A673 (cell line): Measurements from ENCODE around the gene INPP4A. TPM values are rescaled to one million over a fixed set of nuclear protein-coding genes. Genes with fewer than 3 reads are reported as not detected.

Source experiments
- BruUV-seq: library from RNA; stranded (reverse); fragments of 400-500 nt; replicated peaks from 2 replicates; lab custom pipeline; 2021; lab: Mats Ljungman, UMichigan
- CTCF ChIA-PET: fragments of 300-600 bp; sonication (Branson Sonifier 250); formaldehyde crosslinking; loops from one replicate; lab custom pipeline; 2022; ENCODE audit warnings: antibody characterized with exemption; lab: Charles Lee
- POLR2A ChIA-PET: fragments of 300-600 bp; sonication (Branson Sonifier 250); formaldehyde crosslinking; loops from one replicate; lab custom pipeline; 2022; ENCODE audit warnings: antibody characterized with exemption; ENCODE audit not compliant: low non-redundant PET; lab: Charles Lee
- DNase-seq: peaks from one replicate; pipeline ENCODE4 v3.0.0-alpha.2; 2015; ENCODE audit warnings: low spot score
- H3K27ac ChIP-seq: fragments of 200-600 bp; sonication (generic); 2 replicates; pipeline ENCODE4 v1.5.1; 2016; ENCODE audit warnings: mixed run types, low read depth, mild to moderate bottlenecking, mixed read lengths, antibody characterized with exemption, low read length; ENCODE audit not compliant: poor library complexity, severe bottlenecking
- H3K27me3 ChIP-seq: fragments of 200-600 bp; sonication (generic); replicated peaks from 2 replicates; pipeline ENCODE4 v1.6.1; 2017; ENCODE audit warnings: mixed run types, low read depth, mild to moderate bottlenecking, mixed read lengths, antibody characterized with exemption, low read length; ENCODE audit not compliant: insufficient read depth, poor library complexity
- H3K36me3 ChIP-seq: fragments of 200-600 bp; sonication (generic); 2 replicates; pipeline ENCODE4 v1.6.1; 2016; ENCODE audit warnings: mixed run types, mild to moderate bottlenecking, mixed read lengths, antibody characterized with exemption, low read length; ENCODE audit not compliant: insufficient read depth, poor library complexity, severe bottlenecking
- H3K4me1 ChIP-seq: fragments of 200-600 bp; sonication (generic); 2 replicates; pipeline ENCODE4 v1.6.1; 2017; ENCODE audit warnings: mixed run types, mild to moderate bottlenecking, mixed read lengths, antibody characterized with exemption, low read length; ENCODE audit not compliant: insufficient read depth, poor library complexity, severe bottlenecking
- H3K4me3 ChIP-seq: fragments of 200-600 bp; sonication (generic); 2 replicates; pipeline ENCODE4 v1.5.1; 2016; ENCODE audit warnings: low read depth, mixed run types, mild to moderate bottlenecking, mixed read lengths, low read length; ENCODE audit not compliant: poor library complexity, severe bottlenecking
- H3K9me3 ChIP-seq: fragments of 200-600 bp; sonication (generic); 2 replicates; pipeline ENCODE4 v1.6.1; 2016; ENCODE audit warnings: mixed run types, low read depth, mild to moderate bottlenecking, mixed read lengths, antibody characterized with exemption, low read length; ENCODE audit not compliant: poor library complexity, severe bottlenecking
- EZH2 ChIP-seq: fragments of 200-600 bp; sonication (generic); IDR thresholded peaks from 2 replicates; pipeline ENCODE4 v1.6.1; 2017; ENCODE audit warnings: borderline replicate concordance, low read depth, mild to moderate bottlenecking, mixed read lengths, antibody characterized with exemption, low read length; ENCODE audit not compliant: poor library complexity, severe bottlenecking
- intact Hi-C: fragments of 100-400 bp; cut with micrococcal nuclease; formaldehyde crosslinking; loops from one replicate; pipeline ENCODE4 v1.10.0; 2022; ENCODE audit not compliant: unreplicated experiment
- total RNA-seq: library from RNA; stranded (reverse); gene quantifications from 2 replicates; pipeline ENCODE4 v1.2.3, GENCODE V29; 2021
- TF ChIP-seq, protein P1 (sequence below): fragments of 300-800, 200-600 bp; sonication (generic); conservative IDR thresholded peaks from 2 replicates; pipeline ENCODE4 v1.5.1; 2017; ENCODE audit warnings: low read depth, mild to moderate bottlenecking, antibody characterized with exemption, low read length, moderate library complexity, mixed read lengths

INPP4A gene
- total RNA-seq, 1 experiment from 2014 or later, result 33.5 TPM

DNA sequence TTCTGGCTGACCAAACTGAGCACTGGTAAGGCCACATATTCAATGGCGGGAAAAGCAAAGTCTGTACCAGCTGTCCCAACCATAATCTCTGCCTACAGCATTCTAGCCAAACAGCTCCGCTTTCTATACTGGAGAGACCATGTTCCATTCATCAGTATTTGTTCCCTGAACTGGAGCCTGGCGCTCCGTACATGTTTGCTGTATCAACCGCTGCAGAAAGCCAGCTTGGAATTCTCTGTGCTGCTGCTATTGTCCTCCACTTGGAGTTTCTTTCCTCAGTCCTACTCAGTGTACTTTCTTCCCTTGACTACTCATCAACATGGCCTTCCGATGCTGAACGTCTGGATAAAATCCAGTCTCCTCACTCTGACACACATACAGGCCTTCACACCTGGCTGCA is 161.8 kb downstream of the INPP4A start:
- BruUV-seq, result no TSS peak
- ChIA-PET POLR2A (no interaction called here), CTCF (no interaction called here)
- Histone ChIP-seq H3K36me3 (peaks cover 35% of the 10 kb centered on the region), H3K4me3 (no peak overlapping the region), H3K4me1 (peaks cover 23% of the 10 kb centered on the region), H3K9me3 (no peaks in the 10 kb centered on the region), H3K27me3 (no peaks in the 10 kb centered on the region), H3K27ac (no peak overlapping the region)
- TF ChIP-seq, protein P1, sequence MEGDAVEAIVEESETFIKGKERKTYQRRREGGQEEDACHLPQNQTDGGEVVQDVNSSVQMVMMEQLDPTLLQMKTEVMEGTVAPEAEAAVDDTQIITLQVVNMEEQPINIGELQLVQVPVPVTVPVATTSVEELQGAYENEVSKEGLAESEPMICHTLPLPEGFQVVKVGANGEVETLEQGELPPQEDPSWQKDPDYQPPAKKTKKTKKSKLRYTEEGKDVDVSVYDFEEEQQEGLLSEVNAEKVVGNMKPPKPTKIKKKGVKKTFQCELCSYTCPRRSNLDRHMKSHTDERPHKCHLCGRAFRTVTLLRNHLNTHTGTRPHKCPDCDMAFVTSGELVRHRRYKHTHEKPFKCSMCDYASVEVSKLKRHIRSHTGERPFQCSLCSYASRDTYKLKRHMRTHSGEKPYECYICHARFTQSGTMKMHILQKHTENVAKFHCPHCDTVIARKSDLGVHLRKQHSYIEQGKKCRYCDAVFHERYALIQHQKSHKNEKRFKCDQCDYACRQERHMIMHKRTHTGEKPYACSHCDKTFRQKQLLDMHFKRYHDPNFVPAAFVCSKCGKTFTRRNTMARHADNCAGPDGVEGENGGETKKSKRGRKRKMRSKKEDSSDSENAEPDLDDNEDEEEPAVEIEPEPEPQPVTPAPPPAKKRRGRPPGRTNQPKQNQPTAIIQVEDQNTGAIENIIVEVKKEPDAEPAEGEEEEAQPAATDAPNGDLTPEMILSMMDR, result no peak
- intact Hi-C loops, result no loop called here
- no peak for DNase-seq

DNA sequence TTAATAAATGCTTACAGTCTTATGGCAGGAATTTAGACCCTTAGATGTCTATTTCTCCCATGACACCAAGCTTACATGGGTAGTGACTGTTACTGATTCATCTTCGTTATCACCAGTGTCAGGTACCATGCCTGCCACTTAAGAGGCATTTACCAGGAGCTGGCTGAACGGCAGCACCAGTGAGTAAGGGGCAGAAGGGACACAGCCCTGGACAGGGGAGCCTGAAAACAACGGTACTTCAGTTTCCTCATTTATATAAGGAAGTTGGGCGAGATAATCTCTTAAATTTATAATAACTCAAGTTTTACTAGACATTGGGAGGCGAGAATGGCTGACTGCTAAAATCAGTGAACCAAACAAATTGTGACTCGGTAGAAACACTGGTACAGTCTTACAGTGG is 162.4 kb downstream of the INPP4A start:
- no TSS peak for BruUV-seq
- CTCF ChIA-PET, result no interaction called here
- TF ChIP-seq, protein P1, result no peak
- no peak for TF ChIP-seq EZH2

DNA sequence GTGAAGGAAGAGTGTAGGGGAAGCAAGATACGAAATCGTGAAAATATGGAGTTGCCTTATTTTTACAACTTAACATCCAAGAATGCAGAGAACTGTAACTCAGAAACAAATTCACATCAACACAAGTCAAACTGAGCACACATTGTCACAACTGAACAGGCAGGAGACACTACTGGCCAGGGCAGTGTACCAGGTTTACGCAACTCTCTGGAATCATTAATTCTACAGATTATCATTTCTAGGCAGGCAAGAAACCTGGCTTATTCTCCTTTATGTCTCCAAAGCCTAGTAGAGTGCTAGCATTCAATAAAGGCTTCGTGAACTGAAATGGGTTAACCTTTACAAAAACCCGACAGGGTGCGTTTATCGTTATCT is 163.1 kb downstream of the INPP4A start:
- TF ChIP-seq, protein P1, result no peak
- no peak for TF ChIP-seq EZH2
- BruUV-seq, result no TSS peak
- peak overlapping the region; percentile 94 for H3K27ac ChIP-seq
- peak overlapping the region; percentile 79 for H3K4me3 ChIP-seq
- ChIA-PET POLR2A (no interaction called here), CTCF (no interaction called here)
- intact Hi-C loops, result no loop called here
- H3K4me1 ChIP-seq, result peaks cover 23% of the 10 kb centered on the region
- H3K27me3 ChIP-seq, result no peaks in the 10 kb centered on the region
- H3K9me3 ChIP-seq, result no peaks in the 10 kb centered on the region
- DNase-seq, result no peak
- H3K36me3 ChIP-seq, result peaks cover 31% of the 10 kb centered on the region

More for the DNA sequence above, 162.4 kb downstream of the INPP4A start:
- H3K4me3 ChIP-seq, result peak overlapping the region; percentile 79
- peak overlapping the region; percentile 94 for H3K27ac ChIP-seq
- H3K36me3 ChIP-seq, result peaks cover 33% of the 10 kb centered on the region
- intact Hi-C loops, result no loop called here
- DNase-seq, result no peak
- H3K27me3 ChIP-seq, result no peaks in the 10 kb centered on the region
- H3K4me1 ChIP-seq, result peaks cover 23% of the 10 kb centered on the region
- H3K9me3 ChIP-seq, result no peaks in the 10 kb centered on the region
- POLR2A ChIA-PET, result no interaction called here
